ENCODE results near the gene TEX52. TPM values are rescaled to one million over a fixed set of nuclear protein-coding genes. Genes with fewer than 3 reads are reported as not detected.

The TEX52 gene
- total RNA-seq, 1 experiment from 2014 or later: not detected

GRCh38 chr12:2904260-2904659 lies 47.4 kb upstream of the TEX52 start:
- Histone ChIP-seq H3K9me3 (ENCODE audit: control insufficient read depth in 1 of 2, insufficient read depth in 1 of 2, low read depth in 1 of 2, low read length in 2 of 2) (no peaks in the 10 kb centered on the region), H2AFZ (ENCODE audit: low read depth, low read length, poor library complexity, severe bottlenecking) (no peak overlapping the region), H3K4me2 (ENCODE audit: low read length) (no peak overlapping the region), H3K4me1 (ENCODE audit: control insufficient read depth in 1 of 2, insufficient read depth in 2 of 2, low read length in 2 of 2) (no peaks in the 10 kb centered on the region), H3K9ac (ENCODE audit: low read length) (no peak overlapping the region), H3K36me3 (ENCODE audit: control insufficient read depth in 1 of 2, insufficient read depth in 2 of 2, low read length in 2 of 2) (no peaks in the 10 kb centered on the region), H3K27me3 (ENCODE audit: insufficient read depth, low read length) (no peaks in the 10 kb centered on the region), H4K20me1 (ENCODE audit: insufficient read depth) (peaks cover 4% of the 10 kb centered on the region; the same call in 1 of the 2 replicates), H3K27ac (ENCODE audit: low read depth, low read length) (no peak overlapping the region), H3K79me2 (ENCODE audit: insufficient read depth, low read length) (peaks cover 47% of the 10 kb centered on the region), H3K4me3 (replicated peaks in 1 of 2; ENCODE audit: low read depth in 1 of 2, low read length in 2 of 2) (no peak overlapping the region), H3K9me2 (ENCODE audit: insufficient read depth) (no peaks in the 10 kb centered on the region)
- TF ChIP-seq SRF (IDR thresholded peaks at IDR 0.05; ENCODE audit: low read depth): no peak
- TF ChIP-seq, protein P1, sequence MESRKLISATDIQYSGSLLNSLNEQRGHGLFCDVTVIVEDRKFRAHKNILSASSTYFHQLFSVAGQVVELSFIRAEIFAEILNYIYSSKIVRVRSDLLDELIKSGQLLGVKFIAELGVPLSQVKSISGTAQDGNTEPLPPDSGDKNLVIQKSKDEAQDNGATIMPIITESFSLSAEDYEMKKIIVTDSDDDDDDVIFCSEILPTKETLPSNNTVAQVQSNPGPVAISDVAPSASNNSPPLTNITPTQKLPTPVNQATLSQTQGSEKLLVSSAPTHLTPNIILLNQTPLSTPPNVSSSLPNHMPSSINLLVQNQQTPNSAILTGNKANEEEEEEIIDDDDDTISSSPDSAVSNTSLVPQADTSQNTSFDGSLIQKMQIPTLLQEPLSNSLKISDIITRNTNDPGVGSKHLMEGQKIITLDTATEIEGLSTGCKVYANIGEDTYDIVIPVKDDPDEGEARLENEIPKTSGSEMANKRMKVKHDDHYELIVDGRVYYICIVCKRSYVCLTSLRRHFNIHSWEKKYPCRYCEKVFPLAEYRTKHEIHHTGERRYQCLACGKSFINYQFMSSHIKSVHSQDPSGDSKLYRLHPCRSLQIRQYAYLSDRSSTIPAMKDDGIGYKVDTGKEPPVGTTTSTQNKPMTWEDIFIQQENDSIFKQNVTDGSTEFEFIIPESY (IDR thresholded peaks at IDR 0.05; ENCODE audit: extremely low read depth, insufficient replicate concordance, low read length): no peak
- no peak for TF ChIP-seq POLR2AphosphoS5 (IDR thresholded peaks at IDR 0.05; ENCODE audit: low read depth, low read length)
- TF ChIP-seq REST (IDR thresholded peaks at IDR 0.05; ENCODE audit: low read depth): no peak
- no peak for TF ChIP-seq CBX3 (IDR thresholded peaks at IDR 0.05; ENCODE audit: low read depth)
- TF ChIP-seq SP1 (IDR thresholded peaks at IDR 0.05; ENCODE audit: low read depth): no peak
- no peak for TF ChIP-seq RAD21 (IDR thresholded peaks at IDR 0.05; ENCODE audit: low read depth)
- no peak for TF ChIP-seq ZNF274 (IDR thresholded peaks at IDR 0.05; ENCODE audit: low read depth, low read length)
- TF ChIP-seq EZH2phosphoT487 (IDR thresholded peaks at IDR 0.05; ENCODE audit: borderline replicate concordance): no peak
- no peak for DNase-seq (ENCODE audit: low read depth, low spot score)
- BruUV-seq (replicated peaks): no TSS peak
- POLR2A ChIA-PET: no interaction called here
- intact Hi-C loops (cut with micrococcal nuclease): no loop called here
- RAD21 ChIA-PET (ENCODE audit: low non-redundant PET in 1 of 2, low total read pairs in 2 of 2, uncharacterized antibody in 2 of 2, unreplicated experiment in 2 of 2): no interaction called here
- no peak for ATAC-seq
- CTCF ChIA-PET: no interaction called here

Data from HCT116 (cell line).